IMR-90 (cell line): ENCODE data around the gene FBXW7. TPM values are rescaled to one million over a fixed set of nuclear protein-coding genes. Genes with fewer than 3 reads are reported as not detected.

Source experiments
- ATAC-seq: fragments of 200-7000 bp; cut with Tn5 transposase; 2 replicates; pipeline ENCODE4 v1.9.1; 2020; ENCODE audit warnings: low read depth, mild to moderate bottlenecking, moderate library complexity
- BruUV-seq: library from RNA; stranded (reverse); fragments of 400-500 nt; replicated peaks from 2 replicates; lab custom pipeline; 2021; lab: Mats Ljungman, UMichigan
- CTCF ChIA-PET: fragments of 300-600 bp; formaldehyde crosslinking; extraction: SDS; loops from one replicate; lab custom pipeline; 2021; ENCODE audit warnings: antibody characterized with exemption; lab: Yijun Ruan, JAX
- POLR2A ChIA-PET: fragments of 300-600 bp; sonication (Branson Sonifier 250); formaldehyde crosslinking; loops from one replicate; lab custom pipeline; 2022; ENCODE audit warnings: antibody characterized with exemption; ENCODE audit not compliant: unreplicated experiment; lab: Charles Lee
- DNase-seq: peaks from one replicate; pipeline ENCODE4 v3.0.0; 2013
- H2AFZ ChIP-seq: replicated peaks from 2 replicates; pipeline ENCODE3; 2013; ENCODE audit warnings: low read length, mild to moderate bottlenecking; ENCODE audit not compliant: poor library complexity
- H2AK5ac ChIP-seq: 2 replicates; pipeline ENCODE4 v1.6.1; 2013; ENCODE audit warnings: low read depth, low read length, inconsistent platforms
- H2AK9ac ChIP-seq: replicated peaks from 2 replicates; pipeline ENCODE3; 2013; ENCODE audit warnings: mild to moderate bottlenecking, low read depth, low read length, moderate library complexity; ENCODE audit not compliant: poor library complexity
- H2BK120ac ChIP-seq: 2 replicates; pipeline ENCODE4 v1.6.1; 2013; ENCODE audit warnings: low read depth, low read length, inconsistent platforms
- H2BK15ac ChIP-seq: 3 replicates; pipeline ENCODE4 v1.6.1; 2013; ENCODE audit warnings: low read depth, low read length, inconsistent platforms
- H2BK20ac ChIP-seq: 2 replicates; pipeline ENCODE4 v1.6.1; 2013; ENCODE audit warnings: low read depth, mild to moderate bottlenecking, inconsistent platforms, low read length, moderate library complexity
- H2BK5ac ChIP-seq: 2 replicates; pipeline ENCODE4 v1.6.1; 2013; ENCODE audit warnings: mild to moderate bottlenecking, low read depth, low read length, inconsistent platforms; ENCODE audit not compliant: poor library complexity, severe bottlenecking
- H3K14ac ChIP-seq: replicated peaks from 2 replicates; pipeline ENCODE4 v1.6.1; 2013; ENCODE audit warnings: low read depth, low read length, inconsistent platforms
- H3K18ac ChIP-seq: 2 replicates; pipeline ENCODE4 v1.6.1; 2013; ENCODE audit warnings: low read depth, low read length, control low read depth
- H3K23ac ChIP-seq: 2 replicates; pipeline ENCODE4 v1.6.1; 2013; ENCODE audit warnings: low read depth, low read length, inconsistent platforms
- H3K27ac ChIP-seq: 2 replicates; pipeline ENCODE4 v1.5.1; 2013; ENCODE audit warnings: mild to moderate bottlenecking, control low read depth, low read length; ENCODE audit not compliant: insufficient read depth
- H3K27me3 ChIP-seq: 2 replicates; pipeline ENCODE4 v1.6.1; 2013; ENCODE audit warnings: low read length; ENCODE audit not compliant: control insufficient read depth, insufficient read depth
- H3K36me3 ChIP-seq: 2 replicates; pipeline ENCODE4 v1.6.1; 2013; ENCODE audit warnings: low read length, mixed read lengths; ENCODE audit not compliant: control insufficient read depth, insufficient read depth
- H3K4ac ChIP-seq: 2 replicates; pipeline ENCODE4 v1.6.1; 2013; ENCODE audit warnings: low read depth, low read length, inconsistent platforms
- H3K4me1 ChIP-seq: 2 replicates; pipeline ENCODE4 v1.6.1; 2013; ENCODE audit warnings: low read length, mixed read lengths; ENCODE audit not compliant: control insufficient read depth, insufficient read depth
- H3K4me2 ChIP-seq: 2 replicates; pipeline ENCODE4 v1.6.1; 2013; ENCODE audit warnings: low read depth, mild to moderate bottlenecking, control low read depth, low read length, moderate library complexity
- H3K4me3 ChIP-seq: 2 replicates; pipeline ENCODE4 v1.5.1; 2013; ENCODE audit warnings: low read depth, mild to moderate bottlenecking, control low read depth, low read length, moderate library complexity; ENCODE audit not compliant: insufficient read depth
- H3K56ac ChIP-seq: 2 replicates; pipeline ENCODE4 v1.6.1; 2013; ENCODE audit warnings: low read length, inconsistent platforms; ENCODE audit not compliant: insufficient read depth; ENCODE audit errors: extremely low read depth
- H3K79me1 ChIP-seq, 2 experiments: 2 replicates each; pipeline ENCODE4 v1.6.1; 2013; ENCODE audit warnings: low read length in 2 of 2, inconsistent platforms in 1 of 2, low read depth in 1 of 2
- H3K9ac ChIP-seq: 2 replicates; pipeline ENCODE4 v1.6.1; 2013; ENCODE audit warnings: low read depth, low read length, control low read depth
- H3K9me1 ChIP-seq: 2 replicates; pipeline ENCODE4 v1.6.1; 2013; ENCODE audit warnings: low read length, inconsistent platforms; ENCODE audit not compliant: insufficient read depth
- H3K9me3 ChIP-seq: 2 replicates; pipeline ENCODE4 v1.6.1; 2013; ENCODE audit warnings: low read length; ENCODE audit not compliant: control insufficient read depth, insufficient read depth
- H4K20me1 ChIP-seq: 2 replicates; pipeline ENCODE4 v1.6.1; 2013; ENCODE audit warnings: low read length, inconsistent platforms; ENCODE audit not compliant: insufficient read depth
- H4K5ac ChIP-seq: 2 replicates; pipeline ENCODE4 v1.6.1; 2013; ENCODE audit warnings: mild to moderate bottlenecking, low read depth, low read length, control low read depth
- H4K8ac ChIP-seq, 2 experiments: 2 replicates each; pipeline ENCODE4 v1.6.1; 2013; ENCODE audit warnings: low read depth in 2 of 2, low read length in 2 of 2, control low read depth in 1 of 2, inconsistent platforms in 1 of 2
- H4K91ac ChIP-seq: 2 replicates; pipeline ENCODE4 v1.6.1; 2013; ENCODE audit warnings: low read depth, low read length, inconsistent platforms; ENCODE audit not compliant: insufficient read depth
- BHLHE40 ChIP-seq: fragments of 150-350 bp; IDR thresholded peaks from 2 replicates; pipeline ENCODE4 v1.6.1; 2016; ENCODE audit warnings: mild to moderate bottlenecking, low read depth, low read length
- CEBPB ChIP-seq: IDR thresholded peaks from 2 replicates; pipeline ENCODE4 v1.6.1; 2012; ENCODE audit warnings: low read depth, low read length, improper control_type of control experiment
- CHD1 ChIP-seq: IDR thresholded peaks from 2 replicates; pipeline ENCODE4 v1.6.1; 2012; ENCODE audit warnings: low read depth, low read length, improper control_type of control experiment
- ELK1 ChIP-seq: fragments of 150-350 bp; IDR thresholded peaks from 2 replicates; pipeline ENCODE4 v1.6.1; 2016; ENCODE audit warnings: low read depth, mild to moderate bottlenecking, low read length, moderate library complexity, borderline replicate concordance
- MAFK ChIP-seq: IDR thresholded peaks from 2 replicates; pipeline ENCODE4 v1.6.1; 2012; ENCODE audit warnings: low read depth, low read length, improper control_type of control experiment
- MXI1 ChIP-seq: IDR thresholded peaks from 2 replicates; pipeline ENCODE4 v1.6.1; 2012; ENCODE audit warnings: low read depth, mild to moderate bottlenecking, low read length, moderate library complexity, borderline replicate concordance
- NFE2L2 ChIP-seq: fragments of 150-350 bp; IDR thresholded peaks from 2 replicates; pipeline ENCODE4 v1.6.1; 2016; ENCODE audit warnings: low read depth, mild to moderate bottlenecking, low read length
- POLR2A ChIP-seq: IDR thresholded peaks from 2 replicates; pipeline ENCODE4 v1.6.1; 2012; ENCODE audit warnings: mild to moderate bottlenecking, low read depth, low read length
- RAD21 ChIP-seq: IDR thresholded peaks from 2 replicates; pipeline ENCODE4 v1.6.1; 2012; ENCODE audit warnings: low read length, improper control_type of control experiment
- RCOR1 ChIP-seq: IDR thresholded peaks from 2 replicates; pipeline ENCODE4 v1.6.1; 2012; ENCODE audit warnings: mild to moderate bottlenecking, low read length, improper control_type of control experiment; ENCODE audit not compliant: insufficient replicate concordance
- RFX5 ChIP-seq: IDR thresholded peaks from 2 replicates; pipeline ENCODE4 v1.8.0; 2012; ENCODE audit warnings: low read depth, mild to moderate bottlenecking, low read length, moderate library complexity
- SMC3 ChIP-seq: fragments of 150-350 bp; IDR thresholded peaks from 2 replicates; pipeline ENCODE4 v1.6.1; 2016; ENCODE audit warnings: low read depth, mild to moderate bottlenecking, antibody characterized with exemption, low read length, moderate library complexity
- USF2 ChIP-seq: fragments of 150-350 bp; IDR thresholded peaks from 2 replicates; pipeline ENCODE4 v1.6.1; 2017; ENCODE audit warnings: mild to moderate bottlenecking, antibody characterized with exemption, low read length, low read depth
- WGBS, 2 experiments: methylation state at CpG; one replicate each; pipeline versions ENCODE4 v1.1.5 to v1.1.7; 2013; ENCODE audit warnings: missing lambda C conversion rate in 2 of 2; ENCODE audit not compliant: insufficient read length in 1 of 2; ENCODE audit errors: extremely low coverage in 2 of 2; 5-methylcytosine and 5-hydroxymethylcytosine counted together
- dilution Hi-C: fragments of 300-500 bp; cut with HindIII; formaldehyde crosslinking; loops from one replicate; pipeline ENCODE4 v1.14.3; 2018; ENCODE audit warnings: low sequenced_read_pairs; ENCODE audit not compliant: unreplicated experiment
- in situ Hi-C: fragments of 300-500 bp; cut with MboI; formaldehyde crosslinking; loops from 3 replicates; pipeline ENCODE4 v1.14.3; 2019; ENCODE audit warnings: low sequenced_read_pairs, inconsistent platforms, mixed read lengths
- intact Hi-C: fragments of 100-400 bp; cut with micrococcal nuclease; formaldehyde crosslinking; loops from 2 replicates; pipeline ENCODE4 v1.10.0; 2022
- polyA plus RNA-seq, 3 experiments: library from polyadenylated mRNA; depleted of rRNA; stranded (reverse); fragments of >200 nt; gene quantifications; 2 replicates each; pipeline ENCODE4 v1.2.3, GENCODE V29; 2012; ENCODE audit warnings: low replicate concordance in 1 of 3
- total RNA-seq: library from RNA; depleted of rRNA; stranded (reverse); fragments of >200 nt; gene quantifications from 2 replicates; pipeline ENCODE4 v1.2.3, GENCODE V29; 2012

The FBXW7 gene
- total and polyA plus RNA-seq, 2 of the 4 experiments (the other 2 are of a cell fraction): 7.2 to 27.4 TPM

GRCh38 chr4:152581536-152582160 is 45.8 kb upstream of the FBXW7 start:
- no peak for ATAC-seq
- WGBS, 2 experiments: 80% methylated on average over 1 of the region's 3 CpGs; no CpG with 5 or more reads in 1 of the 2 experiments

More at GRCh38 chr4:152581536-152582160, 45.8 kb upstream of the FBXW7 start:
- no peak overlapping the region for H2AK9ac ChIP-seq
- no peaks in the 10 kb centered on the region for H4K20me1 ChIP-seq
- H3K27ac ChIP-seq: no peak overlapping the region
- intact Hi-C loops: no loop called here
- no peak overlapping the region for H3K4ac ChIP-seq
- in situ Hi-C loops: no loop called here
- H3K27me3 ChIP-seq: peaks cover 10% of the 10 kb centered on the region
- TF ChIP-seq MXI1: no peak
- no peak for TF ChIP-seq POLR2A
- no peak for TF ChIP-seq CHD1
- TF ChIP-seq NFE2L2: no peak
- TF ChIP-seq USF2: no peak
- no peak for TF ChIP-seq BHLHE40
- TF ChIP-seq RFX5: no peak
- no peak for TF ChIP-seq RCOR1
- TF ChIP-seq CEBPB: no peak
- TF ChIP-seq MAFK: no peak
- TF ChIP-seq RAD21: no peak
- TF ChIP-seq SMC3: no peak
- no peak for TF ChIP-seq ELK1
- H2AFZ ChIP-seq: no peak overlapping the region
- H4K91ac ChIP-seq: no peak overlapping the region
- H3K9me1 ChIP-seq: no peaks in the 10 kb centered on the region
- no peak for DNase-seq
- H3K36me3 ChIP-seq: no peaks in the 10 kb centered on the region
- H2AK5ac ChIP-seq: no peak overlapping the region
- no peak overlapping the region for H3K18ac ChIP-seq
- H3K9ac ChIP-seq: no peak overlapping the region
- no peak overlapping the region for H2BK15ac ChIP-seq
- no peaks in the 10 kb centered on the region for H3K79me1 ChIP-seq
- ChIA-PET POLR2A (no interaction called here), CTCF (interaction anchor here (0.6 kb wide), 1 partner anchor 762 kb away, joined by 4 read pairs; no protein-coding TSS in a partner anchor)
- dilution Hi-C loops: no loop called here
- H2BK5ac ChIP-seq: no peak overlapping the region
- H3K56ac ChIP-seq: no peak overlapping the region
- H4K5ac ChIP-seq: no peak overlapping the region
- no peak overlapping the region for H3K23ac ChIP-seq
- no peak overlapping the region for H2BK120ac ChIP-seq
- no peak overlapping the region for H3K4me2 ChIP-seq
- H4K8ac ChIP-seq: no peak overlapping the region
- no peaks in the 10 kb centered on the region for H3K9me3 ChIP-seq
- H2BK20ac ChIP-seq: no peak overlapping the region
- no peak overlapping the region for H3K4me3 ChIP-seq
- peaks cover 3% of the 10 kb centered on the region for H3K4me1 ChIP-seq
- no peak overlapping the region for H3K14ac ChIP-seq
- no TSS peak for BruUV-seq
